Measurements from ENCODE around the gene GALNT12.
A peak's percentile ranks its signal among the peaks of the same experiment; 100 is the strongest.

Gene GALNT12

GRCh38 chr9:98808875-98809274 is 1.4 kb downstream of the GALNT12 start:
- H3K9me3 ChIP-seq (ENCODE audit: control extremely low read depth in 1 of 5, control insufficient read depth in 4 of 5, insufficient read depth in 2 of 5, low read depth in 1 of 5, low read length in 4 of 5), result no peaks in the 10 kb centered on the region
- peaks cover 0 to 24% (median 15%) of the 10 kb centered on the region in 4 experiments for H3K4me1 ChIP-seq (ENCODE audit: control extremely low read depth in 1 of 4, control insufficient read depth in 4 of 4, insufficient read depth in 4 of 4, low read length in 3 of 4)
- peak overlapping the region in 3 of 7 experiments; percentile 73 to 87 (median 80) for H3K4me3 ChIP-seq (ENCODE audit: control insufficient read depth in 1 of 7, extremely low read depth in 1 of 7, insufficient read depth in 4 of 7, low read depth in 2 of 7, low read length in 6 of 7)
- POLR2A ChIA-PET, result interaction anchor here (0.5 kb wide), 1 partner anchor 39 kb away, joined by 3 read pairs; no protein-coding TSS in a partner anchor
- H3K36me3 ChIP-seq (ENCODE audit: control insufficient read depth in 4 of 4, insufficient read depth in 4 of 4, low read length in 3 of 4), result no peaks in the 10 kb centered on the region
- WGBS (ENCODE audit: insufficient coverage), result no CpG with 5 or more reads among the region's 2 CpGs
- CTCF ChIA-PET, result interaction anchor here (0.9 kb wide), 1 partner anchor 18 kb away, joined by 3 read pairs; no protein-coding TSS in a partner anchor
- H3K27ac ChIP-seq (ENCODE audit: insufficient read depth in 1 of 2, low read depth in 1 of 2, low read length in 2 of 2, poor library complexity in 1 of 2, severe bottlenecking in 2 of 2), result peak overlapping the region in 1 of 2 experiments; percentile 25
- DNase-seq, result no peak
- H3K27me3 ChIP-seq (replicated peaks in 2 of 5; ENCODE audit: control insufficient read depth in 4 of 5, insufficient read depth in 5 of 5, low read length in 4 of 5), result peaks cover 0 to 5% (median 0%) of the 10 kb centered on the region in 5 experiments

- H3K27ac ChIP-seq (ENCODE audit: insufficient read depth in 1 of 2, low read depth in 1 of 2, low read length in 2 of 2, poor library complexity in 1 of 2, severe bottlenecking in 2 of 2), result no peak overlapping the region
- H3K27me3 ChIP-seq (replicated peaks in 2 of 5; ENCODE audit: control insufficient read depth in 4 of 5, insufficient read depth in 5 of 5, low read length in 4 of 5), result peaks cover 0 to 5% (median 0%) of the 10 kb centered on the region in 5 experiments
- DNase-seq, result no peak
- ChIA-PET POLR2A (interaction anchor here (0.5 kb wide), 1 partner anchor 38 kb away, joined by 3 read pairs; no protein-coding TSS in a partner anchor), CTCF (interaction anchor here (0.9 kb wide), 1 partner anchor 19 kb away, joined by 3 read pairs; no protein-coding TSS in a partner anchor)
- no peaks in the 10 kb centered on the region for H3K36me3 ChIP-seq (ENCODE audit: control insufficient read depth in 4 of 4, insufficient read depth in 4 of 4, low read length in 3 of 4)
- H3K4me3 ChIP-seq (ENCODE audit: control insufficient read depth in 1 of 7, extremely low read depth in 1 of 7, insufficient read depth in 4 of 7, low read depth in 2 of 7, low read length in 6 of 7), result no peak overlapping the region
- WGBS (ENCODE audit: insufficient coverage), result 82% methylated on average over 9 of the region's 9 CpGs
- H3K4me1 ChIP-seq (ENCODE audit: control extremely low read depth in 1 of 4, control insufficient read depth in 4 of 4, insufficient read depth in 4 of 4, low read length in 3 of 4), result peaks cover 0 to 24% (median 15%) of the 10 kb centered on the region in 4 experiments
- H3K9me3 ChIP-seq (ENCODE audit: control extremely low read depth in 1 of 5, control insufficient read depth in 4 of 5, insufficient read depth in 2 of 5, low read depth in 1 of 5, low read length in 4 of 5), result no peaks in the 10 kb centered on the region
Observed at GRCh38 chr9:98809311-98810101, 2.0 kb downstream of the GALNT12 start.

- ChIA-PET CTCF (no interaction called here), POLR2A (no interaction called here)
- Histone ChIP-seq H3K36me3 (ENCODE audit: control insufficient read depth in 4 of 4, insufficient read depth in 4 of 4, low read length in 3 of 4) (no peaks in the 10 kb centered on the region), H3K27me3 (replicated peaks in 2 of 5; ENCODE audit: control insufficient read depth in 4 of 5, insufficient read depth in 5 of 5, low read length in 4 of 5) (peaks cover 0 to 3% (median 0%) of the 10 kb centered on the region in 5 experiments), H3K27ac (ENCODE audit: insufficient read depth in 1 of 2, low read depth in 1 of 2, low read length in 2 of 2, poor library complexity in 1 of 2, severe bottlenecking in 2 of 2) (no peak overlapping the region), H3K9me3 (ENCODE audit: control extremely low read depth in 1 of 5, control insufficient read depth in 4 of 5, insufficient read depth in 2 of 5, low read depth in 1 of 5, low read length in 4 of 5) (no peaks in the 10 kb centered on the region), H3K4me1 (ENCODE audit: control extremely low read depth in 1 of 4, control insufficient read depth in 4 of 4, insufficient read depth in 4 of 4, low read length in 3 of 4) (peaks cover 0 to 24% (median 15%) of the 10 kb centered on the region in 4 experiments), H3K4me3 (ENCODE audit: control insufficient read depth in 1 of 7, extremely low read depth in 1 of 7, insufficient read depth in 4 of 7, low read depth in 2 of 7, low read length in 6 of 7) (no peak overlapping the region)
- DNase-seq, result no peak
- WGBS (ENCODE audit: insufficient coverage), result no CpG with 5 or more reads among the region's 3 CpGs
Observed at GRCh38 chr9:98810102-98810842, 2.8 kb downstream of the GALNT12 start.

- peaks cover 0 to 3% (median 0%) of the 10 kb centered on the region in 5 experiments for H3K27me3 ChIP-seq (replicated peaks in 2 of 5; ENCODE audit: control insufficient read depth in 4 of 5, insufficient read depth in 5 of 5, low read length in 4 of 5)
- peaks cover 0 to 22% (median 15%) of the 10 kb centered on the region in 4 experiments for H3K4me1 ChIP-seq (ENCODE audit: control extremely low read depth in 1 of 4, control insufficient read depth in 4 of 4, insufficient read depth in 4 of 4, low read length in 3 of 4)
- DNase-seq, result no peak
- H3K9me3 ChIP-seq (ENCODE audit: control extremely low read depth in 1 of 5, control insufficient read depth in 4 of 5, insufficient read depth in 2 of 5, low read depth in 1 of 5, low read length in 4 of 5), result no peaks in the 10 kb centered on the region
- H3K4me3 ChIP-seq (ENCODE audit: control insufficient read depth in 1 of 7, extremely low read depth in 1 of 7, insufficient read depth in 4 of 7, low read depth in 2 of 7, low read length in 6 of 7), result no peak overlapping the region
- WGBS (ENCODE audit: insufficient coverage), result 89% methylated on average over 1 of the region's 2 CpGs
- no peaks in the 10 kb centered on the region for H3K36me3 ChIP-seq (ENCODE audit: control insufficient read depth in 4 of 4, insufficient read depth in 4 of 4, low read length in 3 of 4)
- ChIA-PET POLR2A (no interaction called here), CTCF (no interaction called here)
- no peak overlapping the region for H3K27ac ChIP-seq (ENCODE audit: insufficient read depth in 1 of 2, low read depth in 1 of 2, low read length in 2 of 2, poor library complexity in 1 of 2, severe bottlenecking in 2 of 2)
Observed at GRCh38 chr9:98811051-98811650, 3.7 kb downstream of the GALNT12 start.

- peaks cover 0 to 6% (median 0%) of the 10 kb centered on the region in 5 experiments for H3K9me3 ChIP-seq (ENCODE audit: control extremely low read depth in 1 of 5, control insufficient read depth in 4 of 5, insufficient read depth in 2 of 5, low read depth in 1 of 5, low read length in 4 of 5)
- DNase-seq, result no peak
- WGBS (ENCODE audit: insufficient coverage), result no CpG with 5 or more reads among the region's 6 CpGs
- no peak overlapping the region for H3K4me3 ChIP-seq (ENCODE audit: control insufficient read depth in 1 of 7, extremely low read depth in 1 of 7, insufficient read depth in 4 of 7, low read depth in 2 of 7, low read length in 6 of 7)
- no peak overlapping the region for H3K27ac ChIP-seq (ENCODE audit: insufficient read depth in 1 of 2, low read depth in 1 of 2, low read length in 2 of 2, poor library complexity in 1 of 2, severe bottlenecking in 2 of 2)
- POLR2A ChIA-PET, result no interaction called here
- H3K27me3 ChIP-seq (replicated peaks in 2 of 5; ENCODE audit: control insufficient read depth in 4 of 5, insufficient read depth in 5 of 5, low read length in 4 of 5), result no peaks in the 10 kb centered on the region
- peaks cover 0 to 5% (median 1%) of the 10 kb centered on the region in 4 experiments for H3K36me3 ChIP-seq (ENCODE audit: control insufficient read depth in 4 of 4, insufficient read depth in 4 of 4, low read length in 3 of 4)
- H3K4me1 ChIP-seq (ENCODE audit: control extremely low read depth in 1 of 4, control insufficient read depth in 4 of 4, insufficient read depth in 4 of 4, low read length in 3 of 4), result no peaks in the 10 kb centered on the region
- CTCF ChIA-PET, result no interaction called here
Observed at GRCh38 chr9:98815391-98815951, 8.0 kb downstream of the GALNT12 start.

- Histone ChIP-seq H3K9me3 (ENCODE audit: control extremely low read depth in 1 of 5, control insufficient read depth in 4 of 5, insufficient read depth in 2 of 5, low read depth in 1 of 5, low read length in 4 of 5) (peaks cover 0 to 6% (median 0%) of the 10 kb centered on the region in 5 experiments), H3K4me3 (ENCODE audit: control insufficient read depth in 1 of 7, extremely low read depth in 1 of 7, insufficient read depth in 4 of 7, low read depth in 2 of 7, low read length in 6 of 7) (no peak overlapping the region), H3K4me1 (ENCODE audit: control extremely low read depth in 1 of 4, control insufficient read depth in 4 of 4, insufficient read depth in 4 of 4, low read length in 3 of 4) (no peaks in the 10 kb centered on the region), H3K27me3 (replicated peaks in 2 of 5; ENCODE audit: control insufficient read depth in 4 of 5, insufficient read depth in 5 of 5, low read length in 4 of 5) (no peaks in the 10 kb centered on the region), H3K36me3 (ENCODE audit: control insufficient read depth in 4 of 4, insufficient read depth in 4 of 4, low read length in 3 of 4) (peaks cover 0 to 5% (median 2%) of the 10 kb centered on the region in 4 experiments), H3K27ac (ENCODE audit: insufficient read depth in 1 of 2, low read depth in 1 of 2, low read length in 2 of 2, poor library complexity in 1 of 2, severe bottlenecking in 2 of 2) (no peak overlapping the region)
- WGBS (ENCODE audit: insufficient coverage), result 94% methylated on average over 2 of the region's 2 CpGs
- CTCF ChIA-PET, result interaction anchor here (1.2 kb wide), 1 partner anchor 13 kb away, joined by 3 read pairs; no protein-coding TSS in a partner anchor
- POLR2A ChIA-PET, result no interaction called here
- DNase-seq, result no peak
Observed at GRCh38 chr9:98818764-98819163, 11.3 kb downstream of the GALNT12 start.
